T-helper 2 cell treated with Interferon-gamma antibody and Interleukin-4, amounts not matched to agents 5 μg/mL and 100 μg/mL, for 36 hours (primary cell): Measurements from ENCODE around the gene ZNF540.
"Not testable (repeated sequence)": the region's sequence is repeated elsewhere in the genome, so short reads cannot be mapped to it uniquely, and the experiment has no call there.

Experiments used
- DNase-seq: peaks from one replicate; pipeline ENCODE4 v3.0.0; 2021; ENCODE audit warnings: low spot score
- H3K27ac Mint-ChIP-seq: one replicate; pipeline ENCODE4 v1.8.0; 2021; ENCODE audit warnings: mild to moderate bottlenecking, mixed read lengths
- H3K27me3 Mint-ChIP-seq: one replicate; pipeline ENCODE4 v1.8.0; 2021; ENCODE audit warnings: low read depth, mixed read lengths
- H3K36me3 Mint-ChIP-seq: one replicate; pipeline ENCODE4 v1.8.0; 2021; ENCODE audit warnings: low read depth, mixed read lengths
- H3K4me1 Mint-ChIP-seq: one replicate; pipeline ENCODE4 v1.8.0; 2021; ENCODE audit warnings: low read depth, mixed read lengths
- H3K4me3 Mint-ChIP-seq: one replicate; pipeline ENCODE4 v1.8.0; 2022; ENCODE audit warnings: mild to moderate bottlenecking, moderate library complexity, mixed read lengths
- H3K9me3 Mint-ChIP-seq: one replicate; pipeline ENCODE4 v1.8.0; 2021; ENCODE audit warnings: mixed read lengths

Gene ZNF540

DNA sequence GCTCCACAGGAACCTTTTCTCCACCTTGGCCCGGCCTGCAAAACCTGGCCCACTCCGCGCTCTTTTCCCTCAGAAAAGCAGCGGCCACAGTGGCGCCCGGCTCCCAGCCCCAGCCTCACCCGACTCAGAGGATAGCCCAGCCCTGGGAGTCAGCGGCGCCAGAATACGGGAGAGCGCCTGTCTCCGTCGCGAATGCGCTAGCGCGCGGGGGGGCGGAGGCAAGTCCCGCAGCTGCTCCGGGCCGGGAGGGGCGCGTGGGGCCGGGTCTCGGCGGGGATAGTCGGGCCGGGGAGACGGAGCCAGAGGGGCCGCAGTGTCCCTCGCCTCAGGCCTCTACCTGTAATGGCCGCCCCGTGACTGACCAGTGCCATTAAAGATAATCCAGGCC lies 60.6 kb downstream of the ZNF540 start, which contains the start of gene ZFP30:
Gene ZFP30, minus strand, starts transcription at position 165 of the 388 bp plus-strand sequence. CDS start 7,643 bp downstream, outside the sequence.
- Mint-ChIP-seq H3K36me3 (peaks cover 37% of the 10 kb centered on the region), H3K27ac (peak within 1 kb of the TSS; percentile 94), H3K4me1 (peaks cover 20% of the 10 kb centered on the region), H3K9me3 (peaks cover 36% of the 10 kb centered on the region), H3K27me3 (no peaks in the 10 kb centered on the region), H3K4me3 (peak within 1 kb of the TSS; percentile 80)
- peak; percentile 88 for DNase-seq

- Mint-ChIP-seq H3K27ac (peak overlapping the region; percentile 94), H3K4me3 (peak overlapping the region; percentile 80), H3K4me1 (peaks cover 20% of the 10 kb centered on the region), H3K9me3 (peaks cover 37% of the 10 kb centered on the region), H3K27me3 (no peaks in the 10 kb centered on the region), H3K36me3 (peaks cover 32% of the 10 kb centered on the region)
- DNase-seq = peak; percentile 90
Measured at GRCh38 chr19:37655689-37656371, 61.2 kb downstream of the ZNF540 start.

- Mint-ChIP-seq H3K4me1 (peaks cover 20% of the 10 kb centered on the region), H3K36me3 (peaks cover 25% of the 10 kb centered on the region), H3K4me3 (peak overlapping the region; percentile 80), H3K27ac (peak overlapping the region; percentile 39), H3K9me3 (peaks cover 44% of the 10 kb centered on the region)
- DNase-seq, H3K27me3 Mint-ChIP-seq: not testable (repeated sequence)
Measured at GRCh38 chr19:37657157-37657556, 62.5 kb downstream of the ZNF540 start.
